Vagina (tissue), 2 donors: ENCODE measurements around the gene PDE4D.

ENCODE experiments used
- POLR2A ChIP-seq, 2 donors: fragments of 450-650 bp; IDR thresholded peaks; one replicate each; pipeline ENCODE4 v1.6.1; 2017; ENCODE audit warnings: antibody characterized with exemption in 2 of 2, mild to moderate bottlenecking in 2 of 2, moderate library complexity in 2 of 2
- POLR2AphosphoS5 ChIP-seq, 2 donors: sonication (generic); formaldehyde crosslinking; IDR thresholded peaks; one replicate each; pipeline ENCODE4 v1.9.0; 2017; ENCODE audit warnings: antibody characterized with exemption in 2 of 2, mild to moderate bottlenecking in 2 of 2, low read depth in 1 of 2; ENCODE audit not compliant: insufficient read depth in 1 of 2
- TF ChIP-seq, protein P1 (sequence below), 3 experiments: fragments of 450-650 bp in 2 of 3; fragments of 200-600 bp in 1 of 3; sonication (generic) in 1 of 3; IDR thresholded peaks; one replicate each; pipeline ENCODE4 v1.5.1; 2017 to 2019; ENCODE audit warnings: antibody characterized with exemption in 3 of 3, mild to moderate bottlenecking in 2 of 3, moderate library complexity in 2 of 3

DNA sequence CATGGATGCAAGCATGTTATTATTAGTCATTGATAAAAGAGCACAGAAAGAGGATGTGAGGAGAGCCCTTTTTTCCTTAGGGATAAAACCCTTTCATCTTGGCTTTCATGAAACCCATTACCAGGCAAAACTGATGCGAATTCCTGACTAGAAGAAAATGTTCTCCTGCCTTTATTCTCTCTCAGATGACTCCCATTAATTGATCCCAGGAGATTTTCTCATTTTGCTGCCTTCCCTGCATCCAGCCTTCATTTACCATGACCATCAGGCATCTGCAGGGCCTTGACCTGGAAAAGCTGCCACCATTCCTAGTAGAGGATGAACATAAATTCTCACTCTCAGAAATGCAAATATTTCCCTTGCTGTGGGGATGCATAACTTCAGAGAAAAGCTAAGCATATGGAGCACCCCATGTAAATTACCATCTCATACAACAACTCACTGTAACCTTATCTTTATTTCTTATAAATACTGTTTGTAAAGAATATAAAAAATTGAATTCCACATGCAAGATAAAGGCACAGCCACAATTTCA, 176.5 kb downstream of the PDE4D start:
- TF ChIP-seq, protein P1, sequence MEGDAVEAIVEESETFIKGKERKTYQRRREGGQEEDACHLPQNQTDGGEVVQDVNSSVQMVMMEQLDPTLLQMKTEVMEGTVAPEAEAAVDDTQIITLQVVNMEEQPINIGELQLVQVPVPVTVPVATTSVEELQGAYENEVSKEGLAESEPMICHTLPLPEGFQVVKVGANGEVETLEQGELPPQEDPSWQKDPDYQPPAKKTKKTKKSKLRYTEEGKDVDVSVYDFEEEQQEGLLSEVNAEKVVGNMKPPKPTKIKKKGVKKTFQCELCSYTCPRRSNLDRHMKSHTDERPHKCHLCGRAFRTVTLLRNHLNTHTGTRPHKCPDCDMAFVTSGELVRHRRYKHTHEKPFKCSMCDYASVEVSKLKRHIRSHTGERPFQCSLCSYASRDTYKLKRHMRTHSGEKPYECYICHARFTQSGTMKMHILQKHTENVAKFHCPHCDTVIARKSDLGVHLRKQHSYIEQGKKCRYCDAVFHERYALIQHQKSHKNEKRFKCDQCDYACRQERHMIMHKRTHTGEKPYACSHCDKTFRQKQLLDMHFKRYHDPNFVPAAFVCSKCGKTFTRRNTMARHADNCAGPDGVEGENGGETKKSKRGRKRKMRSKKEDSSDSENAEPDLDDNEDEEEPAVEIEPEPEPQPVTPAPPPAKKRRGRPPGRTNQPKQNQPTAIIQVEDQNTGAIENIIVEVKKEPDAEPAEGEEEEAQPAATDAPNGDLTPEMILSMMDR (IDR thresholded peaks at IDR 0.05) = no peak
- no peak for TF ChIP-seq POLR2A (IDR thresholded peaks at IDR 0.05)
- TF ChIP-seq POLR2AphosphoS5 (IDR thresholded peaks at IDR 0.05; ENCODE audit: insufficient read depth in 1 of 2, low read depth in 1 of 2) = no peak
